ENCODE measurements around the gene NTSR1.

The NTSR1 gene

GRCh38 chr20:62751551-62752150, 43.0 kb downstream of the NTSR1 start:
- no peak for TF ChIP-seq CTCF (conservative IDR thresholded peaks at IDR 0.05)
- no peak overlapping the region for H3K27ac ChIP-seq

- no peak overlapping the region for H3K27ac ChIP-seq
- TF ChIP-seq CTCF (conservative IDR thresholded peaks at IDR 0.05) (no peak), ZFX (IDR thresholded peaks at IDR 0.05) (no peak)
Measured at GRCh38 chr20:62752181-62752670, 43.6 kb downstream of the NTSR1 start.

- TF ChIP-seq CTCF (conservative IDR thresholded peaks at IDR 0.05), result no peak
- TF ChIP-seq ZFX (IDR thresholded peaks at IDR 0.05), result no peak
- no peak overlapping the region for H3K27ac ChIP-seq
Measured at GRCh38 chr20:62752671-62753501, 44.2 kb downstream of the NTSR1 start.

- TF ChIP-seq CTCF (conservative IDR thresholded peaks at IDR 0.05), result no peak
- no peak for TF ChIP-seq ZFX (IDR thresholded peaks at IDR 0.05)
- H3K27ac ChIP-seq, result no peak overlapping the region
Measured at GRCh38 chr20:62753626-62754025, 45.0 kb downstream of the NTSR1 start.

GRCh38 chr20:62754122-62754990, 45.7 kb downstream of the NTSR1 start:
- TF ChIP-seq ZFX (IDR thresholded peaks at IDR 0.05) (no peak), CTCF (conservative IDR thresholded peaks at IDR 0.05) (no peak)
- H3K27ac ChIP-seq, result no peak overlapping the region

GRCh38 chr20:62754991-62755356, 46.3 kb downstream of the NTSR1 start:
- TF ChIP-seq CTCF (conservative IDR thresholded peaks at IDR 0.05), result no peak
- no peak for TF ChIP-seq ZFX (IDR thresholded peaks at IDR 0.05)
- H3K27ac ChIP-seq, result no peak overlapping the region

All from C4-2B (cell line).